ENCODE measurements around the gene IGFBPL1.

IGFBPL1 gene

DNA sequence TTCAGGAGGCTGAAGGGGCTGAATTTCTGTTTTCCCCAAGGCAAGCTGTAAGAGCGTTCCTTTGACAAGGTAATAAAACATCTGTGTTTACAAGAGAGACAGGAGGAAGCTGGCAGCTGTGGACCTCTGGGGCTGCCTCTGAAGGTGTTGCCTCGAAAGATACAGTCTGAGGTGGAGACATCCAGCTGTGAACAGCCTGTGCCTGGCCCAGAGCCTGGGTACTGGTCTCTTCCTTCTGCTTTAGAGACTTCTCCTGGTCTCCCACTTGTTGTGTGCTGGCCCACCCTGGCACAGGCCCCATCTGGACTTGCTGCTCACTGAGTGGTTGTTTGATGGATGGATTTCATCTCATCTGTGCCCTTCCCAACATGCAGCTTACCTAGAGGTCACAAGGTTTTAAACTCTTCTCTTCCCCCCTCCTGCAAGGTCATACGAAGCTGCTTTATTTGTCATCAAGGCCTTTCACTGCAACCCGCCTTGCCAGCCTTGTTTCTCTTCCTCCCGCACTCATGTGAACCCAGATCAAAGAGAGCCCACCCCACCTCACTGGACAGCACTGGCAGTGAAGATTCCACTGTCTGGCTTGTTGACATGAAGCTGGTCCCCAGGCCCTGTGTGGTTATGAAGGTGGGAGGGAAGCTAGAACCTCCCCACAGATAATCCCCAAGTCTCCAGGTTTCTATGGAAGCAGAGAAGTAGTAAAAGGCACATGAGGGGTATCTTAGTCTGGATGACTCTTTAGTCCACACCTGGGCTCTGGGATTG is 66.7 kb downstream of the IGFBPL1 start:
- DNase-seq, result no peak

GRCh38 chr9:38356851-38357250 is 67.4 kb downstream of the IGFBPL1 start:
- DNase-seq, result no peak
